ENCODE measurements around the gene INSC.

DNA sequence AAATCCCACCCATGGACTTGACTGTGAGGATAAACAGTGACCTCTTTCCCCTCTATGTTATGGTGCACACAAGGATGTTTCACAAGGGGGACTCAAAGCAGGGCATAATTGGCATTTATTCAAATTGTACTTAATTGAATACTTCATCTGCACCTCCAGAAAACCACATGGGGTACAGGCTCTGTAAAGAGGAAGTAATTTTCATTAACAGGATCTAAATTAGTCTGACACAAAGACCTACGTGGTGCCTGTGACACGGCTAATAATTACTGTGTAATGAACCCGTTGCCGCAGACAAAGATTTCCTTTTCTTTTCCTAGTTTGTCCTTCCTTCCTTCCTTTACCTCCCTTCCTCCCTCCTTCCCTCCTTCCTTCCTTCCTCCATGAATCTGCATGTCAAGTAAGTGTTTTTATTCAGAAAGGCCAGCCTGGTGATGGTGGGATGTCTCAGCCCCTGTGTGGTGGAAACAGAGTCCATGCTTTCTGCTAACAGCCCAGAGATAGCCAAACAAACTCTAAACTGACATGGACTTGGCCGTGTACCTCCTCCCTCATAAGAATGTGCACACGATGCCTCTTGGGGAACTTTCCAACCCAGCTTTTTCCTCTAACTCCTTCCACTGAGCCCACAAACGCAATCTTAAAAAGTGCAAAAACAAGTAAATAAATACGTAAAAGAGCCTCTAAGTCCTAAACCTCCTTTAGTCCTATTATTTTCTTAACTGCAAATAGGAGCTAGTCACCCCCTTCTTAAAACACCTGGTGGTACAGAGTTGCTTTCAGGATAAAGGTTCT, 118.8 kb downstream of the INSC start:
- TF ChIP-seq POLR2A (IDR thresholded peaks at IDR 0.05; ENCODE audit: low read depth, low read length) (no peak), POLR2AphosphoS5 (IDR thresholded peaks at IDR 0.05; ENCODE audit: low read depth, low read length) (no peak), TAF1 (IDR thresholded peaks at IDR 0.05; ENCODE audit: borderline replicate concordance, low read depth, low read length) (no peak)
